ENCODE data around the gene KMT2A. TPM values are rescaled to one million over a fixed set of nuclear protein-coding genes. Genes with fewer than 3 reads are reported as not detected.

The KMT2A gene
- polyA plus RNA-seq, 1 donor from 2014 or later = 16.7 TPM

GRCh38 chr11:118572061-118572980 is 136.0 kb downstream of the KMT2A start, which contains the start of gene ARCN1:
ARCN1 (plus strand) TSS chr11:118572409; CDS start chr11:118572548, 139 bp downstream.
- Histone ChIP-seq H3K4me3 (ENCODE audit: low read length) (peak within 1 kb of the TSS; percentile 89), H3K27ac (ENCODE audit: low read length) (peak within 1 kb of the TSS; percentile 93)

GRCh38 chr11:118572981-118573550 is 136.8 kb downstream of the KMT2A start:
- H3K4me2 ChIP-seq (ENCODE audit: low read length) = peak overlapping the region; percentile 74
- peak overlapping the region; percentile 93 for H3K27ac ChIP-seq (ENCODE audit: low read length)
- no peaks in the 10 kb centered on the region for H3K9me2 ChIP-seq (ENCODE audit: insufficient read depth, low read length)
- H3K79me2 ChIP-seq (replicated peaks; ENCODE audit: insufficient read depth, low read length) = peaks cover 55% of the 10 kb centered on the region
- no peak overlapping the region for H2AFZ ChIP-seq (ENCODE audit: low read depth, low read length)
- peak overlapping the region; percentile 97 for H3K9ac ChIP-seq (ENCODE audit: low read length)
- H3K9me3 ChIP-seq (ENCODE audit: low read length) = no peaks in the 10 kb centered on the region
- H3K36me3 ChIP-seq (ENCODE audit: insufficient read depth, low read length) = no peaks in the 10 kb centered on the region
- H4K20me1 ChIP-seq (ENCODE audit: insufficient read depth) = no peaks in the 10 kb centered on the region
- no peaks in the 10 kb centered on the region for H3K27me3 ChIP-seq (ENCODE audit: insufficient read depth, low read depth, low read length)
- peaks cover 3% of the 10 kb centered on the region for H3F3A ChIP-seq (ENCODE audit: insufficient read depth, low read length, poor library complexity, severe bottlenecking)
- peak overlapping the region; percentile 89 for H3K4me3 ChIP-seq (ENCODE audit: low read length)
- TF ChIP-seq RAD21 (conservative IDR thresholded peaks at IDR 0.05) (no peak), POLR2AphosphoS5 (IDR thresholded peaks at IDR 0.05) (peak; percentile 10), MXI1 (conservative IDR thresholded peaks at IDR 0.05; ENCODE audit: poor library complexity, severe bottlenecking) (peak; percentile 29), REST (IDR thresholded peaks at IDR 0.05; ENCODE audit: borderline replicate concordance) (no peak), CTCF (IDR thresholded peaks at IDR 0.05; ENCODE audit: poor library complexity, severe bottlenecking) (no peak)

More at GRCh38 chr11:118572061-118572980, 136.0 kb downstream of the KMT2A start, which contains the start of gene ARCN1:
- peak within 1 kb of the TSS; percentile 97 for H3K9ac ChIP-seq (ENCODE audit: low read length)
- H2AFZ ChIP-seq (ENCODE audit: low read depth, low read length) = peak within 1 kb of the TSS; percentile 96
- no peaks in the 10 kb centered on the region for H3K27me3 ChIP-seq (ENCODE audit: insufficient read depth, low read depth, low read length)
- no peak for TF ChIP-seq SMC3 (conservative IDR thresholded peaks at IDR 0.05; ENCODE audit: poor library complexity)
- peak; percentile 48 for TF ChIP-seq TAF1 (IDR thresholded peaks at IDR 0.05; ENCODE audit: low read depth)
- TF ChIP-seq POLR2AphosphoS5 (IDR thresholded peaks at IDR 0.05) = peak; percentile 94
- peak; percentile 21 for TF ChIP-seq CTCF (IDR thresholded peaks at IDR 0.05; ENCODE audit: poor library complexity, severe bottlenecking)
- H3K9me3 ChIP-seq (ENCODE audit: low read length) = no peaks in the 10 kb centered on the region
- no peaks in the 10 kb centered on the region for H3K9me2 ChIP-seq (ENCODE audit: insufficient read depth, low read length)
- no peaks in the 10 kb centered on the region for H3K36me3 ChIP-seq (ENCODE audit: insufficient read depth, low read length)
- H4K20me1 ChIP-seq (ENCODE audit: insufficient read depth) = no peaks in the 10 kb centered on the region
- peaks cover 49% of the 10 kb centered on the region for H3K79me2 ChIP-seq (replicated peaks; ENCODE audit: insufficient read depth, low read length)
- peaks cover 3% of the 10 kb centered on the region for H3F3A ChIP-seq (ENCODE audit: insufficient read depth, low read length, poor library complexity, severe bottlenecking)
- peak within 1 kb of the TSS; percentile 74 for H3K4me2 ChIP-seq (ENCODE audit: low read length)

All from neural cell (in vitro differentiated cells).